HepG2 (cell line): ENCODE results near the gene RORB. TPM values are rescaled to one million over a fixed set of nuclear protein-coding genes. Genes with fewer than 3 reads are reported as not detected.

Experiments used
- ATAC-seq: fragments of 200-7000 bp; cut with Tn5 transposase; 3 replicates; pipeline ENCODE4 v1.9.1; 2020; ENCODE audit warnings: mild to moderate bottlenecking, moderate library complexity
- BruUV-seq: library from RNA; stranded (reverse); fragments of 400-500 nt; replicated peaks from 2 replicates; lab custom pipeline; 2021; lab: Mats Ljungman, UMichigan
- CTCF ChIA-PET: fragments of 300-600 bp; formaldehyde crosslinking; extraction: SDS; loops from one replicate; lab custom pipeline; 2021; ENCODE audit warnings: low total read pairs, inconsistent platforms, low intra/inter-chr PET ratio; lab: Yijun Ruan, JAX
- POLR2A ChIA-PET: fragments of 350-600 bp; sonication (Branson Sonifier 250); formaldehyde crosslinking; loops from one replicate; lab custom pipeline; 2020; ENCODE audit warnings: antibody characterized with exemption, inconsistent platforms; lab: Yijun Ruan, JAX
- DNase-seq: peaks from one replicate; pipeline ENCODE4 v3.0.0-alpha.2; 2015; ENCODE audit warnings: low spot score
- FAIRE-seq: peaks from 3 replicates; lab custom pipeline; 2011; peaks lifted over from hg19 to GRCh38; lab: Jason Lieb, UNC
- H2AFZ ChIP-seq: one replicate; pipeline ENCODE4 v1.6.1; 2011; ENCODE audit warnings: low read length, inconsistent platforms
- H3K27ac ChIP-seq: fragments of 300-600 bp; 3 replicates; pipeline ENCODE4 v1.8.0; 2011; ENCODE audit warnings: mixed run types, mild to moderate bottlenecking, mixed read lengths, low read length, inconsistent platforms; ENCODE audit not compliant: insufficient read depth; ENCODE audit errors: extremely low read length
- H3K27me3 ChIP-seq, 2 experiments: fragments of 200-600 bp in 1 of 2; 2 replicates in 1 of 2; 3 replicates in 1 of 2; pipeline versions ENCODE4 v1.6.0 to v1.8.0; 2011; ENCODE audit warnings: low read length in 2 of 2, mild to moderate bottlenecking in 2 of 2, moderate library complexity in 2 of 2, inconsistent platforms in 1 of 2; ENCODE audit not compliant: insufficient read depth in 2 of 2, control insufficient read depth in 1 of 2
- H3K36me3 ChIP-seq, 2 experiments: fragments of 200-600 bp in 1 of 2; replicated peaks in 1 of 2; 2 replicates in 1 of 2; 3 replicates in 1 of 2; pipeline versions ENCODE4 v1.5.1 to v1.8.0; 2011; ENCODE audit warnings: low read length in 2 of 2, inconsistent platforms in 1 of 2; ENCODE audit not compliant: insufficient read depth in 2 of 2, control insufficient read depth in 1 of 2
- H3K4me1 ChIP-seq: 2 replicates; pipeline ENCODE4 v1.5.1; 2012; ENCODE audit warnings: low read length, inconsistent platforms; ENCODE audit not compliant: insufficient read depth
- H3K4me2 ChIP-seq: 2 replicates; pipeline ENCODE4 v1.6.0; 2011; ENCODE audit warnings: low read depth, low read length, inconsistent platforms
- H3K4me3 ChIP-seq, 3 experiments: fragments of 200-600 bp in 1 of 3; sonication (generic), shearing (Covaris generic) in 1 of 3; replicated peaks in 1 of 3; 2 replicates each; pipeline ENCODE4 v1.5.1; 2011 to 2016; ENCODE audit warnings: low read length in 3 of 3, inconsistent platforms in 2 of 3, low read depth in 2 of 3, mild to moderate bottlenecking in 2 of 3, control low read depth in 1 of 3, mixed read lengths in 1 of 3; ENCODE audit not compliant: insufficient read depth in 1 of 3
- H3K79me2 ChIP-seq: one replicate; pipeline ENCODE4 v1.6.1; 2011; ENCODE audit warnings: low read length, inconsistent platforms; ENCODE audit not compliant: insufficient read depth
- H3K9ac ChIP-seq: 2 replicates; pipeline ENCODE4 v1.6.0; 2011; ENCODE audit warnings: mild to moderate bottlenecking, low read depth, low read length, inconsistent platforms; ENCODE audit not compliant: insufficient read depth
- H3K9me3 ChIP-seq: 2 replicates; pipeline ENCODE4 v1.5.1; 2012; ENCODE audit warnings: mild to moderate bottlenecking, low read length
- H4K20me1 ChIP-seq: 2 replicates; pipeline ENCODE4 v1.6.0; 2011; ENCODE audit warnings: inconsistent platforms, mild to moderate bottlenecking, low read length, moderate library complexity; ENCODE audit not compliant: insufficient read depth
- MAFF ChIP-seq: IDR thresholded peaks from 2 replicates; pipeline ENCODE4 v1.6.1; 2011; ENCODE audit warnings: low read depth, low read length, improper control_type of control experiment
- MAFK ChIP-seq, 2 experiments: IDR thresholded peaks in 1 of 2; conservative IDR thresholded peaks in 1 of 2; 2 replicates each; pipeline ENCODE4 v1.6.1; 2011; ENCODE audit warnings: improper control_type of control experiment in 2 of 2, low read length in 2 of 2
- POLR2G ChIP-seq: fragments of 200-400 bp; formaldehyde crosslinking; IDR thresholded peaks from 2 replicates; pipeline ENCODE4 v1.6.1; 2018; ENCODE audit warnings: mild to moderate bottlenecking, low read depth, low read length, moderate library complexity
- U2AF2 ChIP-seq: fragments of 200-400 bp; formaldehyde crosslinking; IDR thresholded peaks from 2 replicates; pipeline ENCODE4 v1.6.1; 2017; ENCODE audit warnings: low read depth, mild to moderate bottlenecking, low read length
- ZC3H4 ChIP-seq: sonication (generic); formaldehyde crosslinking; IDR thresholded peaks from 2 replicates; pipeline ENCODE4 v1.4.0; 2020; ENCODE audit warnings: missing genetic modification reagents, borderline replicate concordance
- ZMYM4 ChIP-seq: sonication (generic); formaldehyde crosslinking; IDR thresholded peaks from 2 replicates; pipeline ENCODE4 v1.8.1; 2023; ENCODE audit warnings: mild to moderate bottlenecking, missing genetic modification reagents
- ZNF326 ChIP-seq: sonication (generic); formaldehyde crosslinking; IDR thresholded peaks from 2 replicates; pipeline ENCODE4 v1.4.0; 2020; ENCODE audit warnings: missing genetic modification reagents, borderline replicate concordance
- ZNF598 ChIP-seq: sonication (generic); formaldehyde crosslinking; IDR thresholded peaks from 2 replicates; pipeline ENCODE4 v1.5.1; 2020; ENCODE audit warnings: mild to moderate bottlenecking, missing genetic modification reagents, borderline replicate concordance
- WGBS: methylation state at CpG from one replicate; pipeline ENCODE4 v1.1.6; 2017; ENCODE audit warnings: low lambda C conversion rate; 5-methylcytosine and 5-hydroxymethylcytosine counted together
- in situ Hi-C: cut with HindIII; loops from 2 replicates; pipeline ENCODE4 v1.10.0; 2017; ENCODE audit warnings: low pct_unique_long_range_greater_than_20kb; ENCODE audit not compliant: extremely low pct_ligation_motif_present
- intact Hi-C: fragments of 100-400 bp; cut with micrococcal nuclease; formaldehyde crosslinking; loops from one replicate; pipeline ENCODE4 v1.10.0; 2022; ENCODE audit not compliant: unreplicated experiment
- polyA plus RNA-seq, 8 experiments: library from polyadenylated mRNA; depleted of rRNA in 3 of 8; stranded (reverse) in 7 of 8; unstranded in 1 of 8; fragments of >200 nt; fragmentation: Illumina TruSeq in 4 of 8; extraction: Trizol in 4 of 8; gene quantifications; 2 replicates each; pipeline versions ENCODE4 v1.2.1 to v1.2.3, GENCODE V29; 2011 to 2016; ENCODE audit warnings: low read depth in 4 of 8, missing spikeins in 1 of 8, mixed read lengths in 1 of 8; ENCODE audit not compliant: insufficient read depth in 1 of 8
- total RNA-seq, 5 experiments: library from RNA; depleted of rRNA; stranded (reverse); fragments of >200 nt; fragmentation: Illumina TruSeq; extraction: Trizol; gene quantifications; 2 replicates each; pipeline ENCODE4 v1.2.3, GENCODE V29; 2016; ENCODE audit warnings: low read depth in 1 of 5
- TF ChIP-seq, protein P1 (sequence below): sonication (generic); formaldehyde crosslinking; IDR thresholded peaks from 2 replicates; pipeline ENCODE4 v1.4.0; 2020; ENCODE audit warnings: mild to moderate bottlenecking, missing genetic modification reagents

Gene RORB
- total and polyA plus RNA-seq, 2 of the 13 experiments (the other 11 are each of a cell fraction or from before 2014, with no cell fraction given), result not detected

DNA sequence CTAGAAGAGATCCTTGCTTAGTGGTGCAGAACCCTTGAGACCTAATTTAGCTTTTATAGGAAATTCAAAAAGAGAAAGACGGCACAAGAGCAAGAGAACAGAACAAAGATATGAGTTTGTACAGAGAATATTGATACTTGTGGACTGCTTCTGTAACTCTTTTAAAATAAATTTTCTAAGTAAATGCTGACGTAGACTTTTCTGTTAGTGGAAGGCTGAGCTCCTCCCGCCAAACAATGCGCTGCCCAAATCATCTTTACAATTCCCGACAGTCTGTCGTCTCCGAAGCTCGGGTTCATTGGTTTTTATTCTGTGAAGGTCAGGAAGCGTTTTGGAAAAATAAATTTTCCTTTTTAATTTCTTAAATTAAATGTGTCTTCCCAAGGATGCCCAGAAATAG is 22.3 kb downstream of the RORB start:
- ATAC-seq, result no peak
- ChIA-PET POLR2A (no interaction called here), CTCF (no interaction called here)
- H2AFZ ChIP-seq, result no peak overlapping the region
- 23% methylated on average over 9 of the region's 9 CpGs for WGBS
- FAIRE-seq, result no peak
- no peak overlapping the region for H3K4me2 ChIP-seq
- BruUV-seq, result no TSS peak
- intact Hi-C loops, result no loop called here
- 0 out of 5 replicates have a peak, but pooled peaks cover 0 to 7% of the 10 kb centered on the region in 2 experiments for H3K27me3 ChIP-seq
- H3K79me2 ChIP-seq, result no peaks in the 10 kb centered on the region
- no peaks in the 10 kb centered on the region for H3K4me1 ChIP-seq
- TF ChIP-seq MAFK (conservative IDR thresholded peaks at IDR 0.05 in 1 of 2, IDR thresholded peaks at IDR 0.05 in 1 of 2; ENCODE audit: low read length in 2 of 2) (peak; percentile 87 to 94), MAFF (peak; percentile 90), ZNF598 (no peak)
- TF ChIP-seq, all 625 proteins: peak for 2
- DNase-seq, result no peak
- H3K9me3 ChIP-seq, result no peaks in the 10 kb centered on the region
- H3K9ac ChIP-seq, result no peak overlapping the region
- no peak overlapping the region for H3K27ac ChIP-seq
- no peak overlapping the region for H3K4me3 ChIP-seq
- no peaks in the 10 kb centered on the region for H4K20me1 ChIP-seq
- in situ Hi-C loops, result no loop called here
- H3K36me3 ChIP-seq, result no peaks in the 10 kb centered on the region

- no peak overlapping the region for H3K27ac ChIP-seq
- H2AFZ ChIP-seq, result no peak overlapping the region
- no peak overlapping the region for H3K4me3 ChIP-seq
- POLR2A ChIA-PET, result no interaction called here
- FAIRE-seq (no peak), ATAC-seq (no peak), DNase-seq (no peak)
- no peak overlapping the region for H3K4me2 ChIP-seq
- H3K9me3 ChIP-seq, result no peaks in the 10 kb centered on the region
- no peaks in the 10 kb centered on the region for H4K20me1 ChIP-seq
- intact Hi-C loops, result no loop called here
- 0% methylated on average over 1 of the region's 1 CpG for WGBS
- H3K79me2 ChIP-seq, result no peaks in the 10 kb centered on the region
- BruUV-seq, result no TSS peak
- 0 out of 5 replicates have a peak, but pooled peaks cover 0 to 7% of the 10 kb centered on the region in 2 experiments for H3K27me3 ChIP-seq
- no peaks in the 10 kb centered on the region for H3K4me1 ChIP-seq
- no peak overlapping the region for H3K9ac ChIP-seq
- TF ChIP-seq ZNF326 (CRISPR knock-in tag) (no peak), ZMYM4 (CRISPR knock-in tag) (no peak), ZC3H4 (no peak), U2AF2 (no peak), POLR2G (no peak)
- TF ChIP-seq, protein P1, sequence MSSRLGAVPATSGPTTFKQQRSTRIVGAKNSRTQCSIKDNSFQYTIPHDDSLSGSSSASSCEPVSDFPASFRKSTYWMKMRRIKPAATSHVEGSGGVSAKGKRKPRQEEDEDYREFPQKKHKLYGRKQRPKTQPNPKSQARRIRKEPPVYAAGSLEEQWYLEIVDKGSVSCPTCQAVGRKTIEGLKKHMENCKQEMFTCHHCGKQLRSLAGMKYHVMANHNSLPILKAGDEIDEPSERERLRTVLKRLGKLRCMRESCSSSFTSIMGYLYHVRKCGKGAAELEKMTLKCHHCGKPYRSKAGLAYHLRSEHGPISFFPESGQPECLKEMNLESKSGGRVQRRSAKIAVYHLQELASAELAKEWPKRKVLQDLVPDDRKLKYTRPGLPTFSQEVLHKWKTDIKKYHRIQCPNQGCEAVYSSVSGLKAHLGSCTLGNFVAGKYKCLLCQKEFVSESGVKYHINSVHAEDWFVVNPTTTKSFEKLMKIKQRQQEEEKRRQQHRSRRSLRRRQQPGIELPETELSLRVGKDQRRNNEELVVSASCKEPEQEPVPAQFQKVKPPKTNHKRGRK (CRISPR knock-in tag), result no peak
- CTCF ChIA-PET, result no interaction called here
- H3K36me3 ChIP-seq, result no peaks in the 10 kb centered on the region
- in situ Hi-C loops, result no loop called here
These were observed 23.9 kb downstream of the RORB start for GRCh38 chr9:74521009-74521408.
